IMR-90 (cell line): ENCODE measurements around the gene MARK2. TPM values are rescaled to one million over a fixed set of nuclear protein-coding genes. Genes with fewer than 3 reads are reported as not detected.

Source experiments
- ATAC-seq: fragments of 200-7000 bp; cut with Tn5 transposase; 2 replicates; pipeline ENCODE4 v1.9.1; 2020; ENCODE audit warnings: low read depth, mild to moderate bottlenecking, moderate library complexity
- BruUV-seq: library from RNA; stranded (reverse); fragments of 400-500 nt; replicated peaks from 2 replicates; lab custom pipeline; 2021; lab: Mats Ljungman, UMichigan
- CTCF ChIA-PET: fragments of 300-600 bp; formaldehyde crosslinking; extraction: SDS; loops from one replicate; lab custom pipeline; 2021; ENCODE audit warnings: antibody characterized with exemption; lab: Yijun Ruan, JAX
- POLR2A ChIA-PET: fragments of 300-600 bp; sonication (Branson Sonifier 250); formaldehyde crosslinking; loops from one replicate; lab custom pipeline; 2022; ENCODE audit warnings: antibody characterized with exemption; ENCODE audit not compliant: unreplicated experiment; lab: Charles Lee
- DNase-seq: peaks from one replicate; pipeline ENCODE4 v3.0.0; 2013
- H2AFZ ChIP-seq: replicated peaks from 2 replicates; pipeline ENCODE3; 2013; ENCODE audit warnings: low read length, mild to moderate bottlenecking; ENCODE audit not compliant: poor library complexity
- H2AK5ac ChIP-seq: 2 replicates; pipeline ENCODE4 v1.6.1; 2013; ENCODE audit warnings: low read depth, low read length, inconsistent platforms
- H2AK9ac ChIP-seq: replicated peaks from 2 replicates; pipeline ENCODE3; 2013; ENCODE audit warnings: mild to moderate bottlenecking, low read depth, low read length, moderate library complexity; ENCODE audit not compliant: poor library complexity
- H2BK120ac ChIP-seq: 2 replicates; pipeline ENCODE4 v1.6.1; 2013; ENCODE audit warnings: low read depth, low read length, inconsistent platforms
- H2BK15ac ChIP-seq: 3 replicates; pipeline ENCODE4 v1.6.1; 2013; ENCODE audit warnings: low read depth, low read length, inconsistent platforms
- H2BK20ac ChIP-seq: 2 replicates; pipeline ENCODE4 v1.6.1; 2013; ENCODE audit warnings: low read depth, mild to moderate bottlenecking, inconsistent platforms, low read length, moderate library complexity
- H2BK5ac ChIP-seq: 2 replicates; pipeline ENCODE4 v1.6.1; 2013; ENCODE audit warnings: mild to moderate bottlenecking, low read depth, low read length, inconsistent platforms; ENCODE audit not compliant: poor library complexity, severe bottlenecking
- H3K14ac ChIP-seq: replicated peaks from 2 replicates; pipeline ENCODE4 v1.6.1; 2013; ENCODE audit warnings: low read depth, low read length, inconsistent platforms
- H3K18ac ChIP-seq: 2 replicates; pipeline ENCODE4 v1.6.1; 2013; ENCODE audit warnings: low read depth, low read length, control low read depth
- H3K23ac ChIP-seq: 2 replicates; pipeline ENCODE4 v1.6.1; 2013; ENCODE audit warnings: low read depth, low read length, inconsistent platforms
- H3K27ac ChIP-seq: 2 replicates; pipeline ENCODE4 v1.5.1; 2013; ENCODE audit warnings: mild to moderate bottlenecking, control low read depth, low read length; ENCODE audit not compliant: insufficient read depth
- H3K27me3 ChIP-seq: 2 replicates; pipeline ENCODE4 v1.6.1; 2013; ENCODE audit warnings: low read length; ENCODE audit not compliant: control insufficient read depth, insufficient read depth
- H3K36me3 ChIP-seq: 2 replicates; pipeline ENCODE4 v1.6.1; 2013; ENCODE audit warnings: low read length, mixed read lengths; ENCODE audit not compliant: control insufficient read depth, insufficient read depth
- H3K4ac ChIP-seq: 2 replicates; pipeline ENCODE4 v1.6.1; 2013; ENCODE audit warnings: low read depth, low read length, inconsistent platforms
- H3K4me1 ChIP-seq: 2 replicates; pipeline ENCODE4 v1.6.1; 2013; ENCODE audit warnings: low read length, mixed read lengths; ENCODE audit not compliant: control insufficient read depth, insufficient read depth
- H3K4me2 ChIP-seq: 2 replicates; pipeline ENCODE4 v1.6.1; 2013; ENCODE audit warnings: low read depth, mild to moderate bottlenecking, control low read depth, low read length, moderate library complexity
- H3K4me3 ChIP-seq: 2 replicates; pipeline ENCODE4 v1.5.1; 2013; ENCODE audit warnings: low read depth, mild to moderate bottlenecking, control low read depth, low read length, moderate library complexity; ENCODE audit not compliant: insufficient read depth
- H3K56ac ChIP-seq: 2 replicates; pipeline ENCODE4 v1.6.1; 2013; ENCODE audit warnings: low read length, inconsistent platforms; ENCODE audit not compliant: insufficient read depth; ENCODE audit errors: extremely low read depth
- H3K79me1 ChIP-seq, 2 experiments: 2 replicates each; pipeline ENCODE4 v1.6.1; 2013; ENCODE audit warnings: low read length in 2 of 2, inconsistent platforms in 1 of 2, low read depth in 1 of 2
- H3K9ac ChIP-seq: 2 replicates; pipeline ENCODE4 v1.6.1; 2013; ENCODE audit warnings: low read depth, low read length, control low read depth
- H3K9me1 ChIP-seq: 2 replicates; pipeline ENCODE4 v1.6.1; 2013; ENCODE audit warnings: low read length, inconsistent platforms; ENCODE audit not compliant: insufficient read depth
- H3K9me3 ChIP-seq: 2 replicates; pipeline ENCODE4 v1.6.1; 2013; ENCODE audit warnings: low read length; ENCODE audit not compliant: control insufficient read depth, insufficient read depth
- H4K20me1 ChIP-seq: 2 replicates; pipeline ENCODE4 v1.6.1; 2013; ENCODE audit warnings: low read length, inconsistent platforms; ENCODE audit not compliant: insufficient read depth
- H4K5ac ChIP-seq: 2 replicates; pipeline ENCODE4 v1.6.1; 2013; ENCODE audit warnings: mild to moderate bottlenecking, low read depth, low read length, control low read depth
- H4K8ac ChIP-seq, 2 experiments: 2 replicates each; pipeline ENCODE4 v1.6.1; 2013; ENCODE audit warnings: low read depth in 2 of 2, low read length in 2 of 2, control low read depth in 1 of 2, inconsistent platforms in 1 of 2
- H4K91ac ChIP-seq: 2 replicates; pipeline ENCODE4 v1.6.1; 2013; ENCODE audit warnings: low read depth, low read length, inconsistent platforms; ENCODE audit not compliant: insufficient read depth
- BHLHE40 ChIP-seq: fragments of 150-350 bp; IDR thresholded peaks from 2 replicates; pipeline ENCODE4 v1.6.1; 2016; ENCODE audit warnings: mild to moderate bottlenecking, low read depth, low read length
- CEBPB ChIP-seq: IDR thresholded peaks from 2 replicates; pipeline ENCODE4 v1.6.1; 2012; ENCODE audit warnings: low read depth, low read length, improper control_type of control experiment
- CHD1 ChIP-seq: IDR thresholded peaks from 2 replicates; pipeline ENCODE4 v1.6.1; 2012; ENCODE audit warnings: low read depth, low read length, improper control_type of control experiment
- CTCF ChIP-seq: conservative IDR thresholded peaks from 2 replicates; pipeline ENCODE4 v1.5.1; 2012; ENCODE audit warnings: mild to moderate bottlenecking, low read depth, low read length, improper control_type of control experiment
- ELK1 ChIP-seq: fragments of 150-350 bp; IDR thresholded peaks from 2 replicates; pipeline ENCODE4 v1.6.1; 2016; ENCODE audit warnings: low read depth, mild to moderate bottlenecking, low read length, moderate library complexity, borderline replicate concordance
- FOS ChIP-seq: fragments of 150-350 bp; IDR thresholded peaks from 2 replicates; pipeline ENCODE4 v1.6.1; 2016; ENCODE audit warnings: low read depth, low read length
- MAFK ChIP-seq: IDR thresholded peaks from 2 replicates; pipeline ENCODE4 v1.6.1; 2012; ENCODE audit warnings: low read depth, low read length, improper control_type of control experiment
- MAZ ChIP-seq: IDR thresholded peaks from 2 replicates; pipeline ENCODE4 v1.6.1; 2012; ENCODE audit warnings: low read depth, mild to moderate bottlenecking, low read length, improper control_type of control experiment, moderate library complexity, borderline replicate concordance
- MXI1 ChIP-seq: IDR thresholded peaks from 2 replicates; pipeline ENCODE4 v1.6.1; 2012; ENCODE audit warnings: low read depth, mild to moderate bottlenecking, low read length, moderate library complexity, borderline replicate concordance
- NFE2L2 ChIP-seq: fragments of 150-350 bp; IDR thresholded peaks from 2 replicates; pipeline ENCODE4 v1.6.1; 2016; ENCODE audit warnings: low read depth, mild to moderate bottlenecking, low read length
- POLR2A ChIP-seq: IDR thresholded peaks from 2 replicates; pipeline ENCODE4 v1.6.1; 2012; ENCODE audit warnings: mild to moderate bottlenecking, low read depth, low read length
- RAD21 ChIP-seq: IDR thresholded peaks from 2 replicates; pipeline ENCODE4 v1.6.1; 2012; ENCODE audit warnings: low read length, improper control_type of control experiment
- RCOR1 ChIP-seq: IDR thresholded peaks from 2 replicates; pipeline ENCODE4 v1.6.1; 2012; ENCODE audit warnings: mild to moderate bottlenecking, low read length, improper control_type of control experiment; ENCODE audit not compliant: insufficient replicate concordance
- RFX5 ChIP-seq: IDR thresholded peaks from 2 replicates; pipeline ENCODE4 v1.8.0; 2012; ENCODE audit warnings: low read depth, mild to moderate bottlenecking, low read length, moderate library complexity
- USF2 ChIP-seq: fragments of 150-350 bp; IDR thresholded peaks from 2 replicates; pipeline ENCODE4 v1.6.1; 2017; ENCODE audit warnings: mild to moderate bottlenecking, antibody characterized with exemption, low read length, low read depth
- WGBS, 2 experiments: methylation state at CpG; one replicate each; pipeline versions ENCODE4 v1.1.5 to v1.1.7; 2013; ENCODE audit warnings: missing lambda C conversion rate in 2 of 2; ENCODE audit not compliant: insufficient read length in 1 of 2; ENCODE audit errors: extremely low coverage in 2 of 2; 5-methylcytosine and 5-hydroxymethylcytosine counted together
- dilution Hi-C: fragments of 300-500 bp; cut with HindIII; formaldehyde crosslinking; loops from one replicate; pipeline ENCODE4 v1.14.3; 2018; ENCODE audit warnings: low sequenced_read_pairs; ENCODE audit not compliant: unreplicated experiment
- in situ Hi-C: fragments of 300-500 bp; cut with MboI; formaldehyde crosslinking; loops from 3 replicates; pipeline ENCODE4 v1.14.3; 2019; ENCODE audit warnings: low sequenced_read_pairs, inconsistent platforms, mixed read lengths
- intact Hi-C: fragments of 100-400 bp; cut with micrococcal nuclease; formaldehyde crosslinking; loops from 2 replicates; pipeline ENCODE4 v1.10.0; 2022
- polyA plus RNA-seq, 3 experiments: library from polyadenylated mRNA; depleted of rRNA; stranded (reverse); fragments of >200 nt; gene quantifications; 2 replicates each; pipeline ENCODE4 v1.2.3, GENCODE V29; 2012; ENCODE audit warnings: low replicate concordance in 1 of 3
- total RNA-seq: library from RNA; depleted of rRNA; stranded (reverse); fragments of >200 nt; gene quantifications from 2 replicates; pipeline ENCODE4 v1.2.3, GENCODE V29; 2012

Gene MARK2
- total and polyA plus RNA-seq, 2 of the 4 experiments (the other 2 are of a cell fraction) = 6.6 to 17.3 TPM

GRCh38 chr11:63813035-63813562 lies 25.8 kb upstream of the MARK2 start, which contains the start of gene SPINDOC:
TSS of gene SPINDOC (plus strand) at chr11:63813456. CDS start at chr11:63813687, 231 bp downstream.
- Histone ChIP-seq H2AK5ac (peak within 1 kb of the TSS; percentile 97), H3K27ac (peak within 1 kb of the TSS; percentile 95), H4K5ac (peak within 1 kb of the TSS; percentile 81), H2BK15ac (no peak within 1 kb of the TSS), H3K4ac (peak within 1 kb of the TSS; percentile 99), H3K23ac (peak within 1 kb of the TSS; percentile 92), H3K9ac (peak within 1 kb of the TSS; percentile 98), H3K9me3 (no peaks in the 10 kb centered on the region), H3K4me3 (peak within 1 kb of the TSS; percentile 98), H3K79me1 (peaks cover 22 to 56% of the 10 kb centered on the region in 2 experiments), H3K18ac (peak within 1 kb of the TSS; percentile 76; the same call in 1 of the 2 replicates), H4K91ac (peak within 1 kb of the TSS; percentile 88), H3K4me1 (peaks cover 4% of the 10 kb centered on the region), H3K36me3 (peaks cover 21% of the 10 kb centered on the region), H2AK9ac (peak within 1 kb of the TSS; percentile 99), H3K9me1 (peaks cover 9% of the 10 kb centered on the region), H2BK120ac (no peak within 1 kb of the TSS), H2AFZ (peak within 1 kb of the TSS; percentile 97), H2BK5ac (peak within 1 kb of the TSS; percentile 80), H3K27me3 (no peaks in the 10 kb centered on the region), H3K4me2 (peak within 1 kb of the TSS; percentile 99), H2BK20ac (no peak within 1 kb of the TSS), H4K20me1 (peaks cover 42% of the 10 kb centered on the region), H4K8ac (peak within 1 kb of the TSS; percentile 71 to 86), H3K56ac (peak within 1 kb of the TSS; percentile 76), H3K14ac (peak within 1 kb of the TSS; percentile 100)
- WGBS, 2 experiments = 0% methylated on average over 29 of the region's 65 CpGs; no CpG with 5 or more reads in 1 of the 2 experiments
- ChIA-PET CTCF (interaction anchor here (0.5 kb wide), 1 partner anchor 88 kb away, joined by 3 read pairs; no protein-coding TSS in a partner anchor), POLR2A (no interaction called here)
- dilution Hi-C loops (no loop called here), intact Hi-C loops (loop anchor here (2.0 to 5.0 kb wide), 2 partner anchors 44 to 336 kb away; partner anchors contain the start of gene ZFTA), in situ Hi-C loops (no loop called here)
- BruUV-seq = no TSS peak
- peak; percentile 47 for DNase-seq
- peak; percentile 96 for ATAC-seq
- TF ChIP-seq FOS = no peak
- no peak for TF ChIP-seq ELK1
- peak; percentile 16; the same call in 1 of the 2 replicates for TF ChIP-seq MAZ
- no peak for TF ChIP-seq NFE2L2
- TF ChIP-seq BHLHE40 = no peak
- TF ChIP-seq CHD1 = no peak
- TF ChIP-seq POLR2A = peak; percentile 83
- TF ChIP-seq RFX5 = no peak
- TF ChIP-seq RCOR1 = no peak
- no peak for TF ChIP-seq MAFK
- TF ChIP-seq RAD21 = no peak
- no peak for TF ChIP-seq CTCF
- peak; percentile 46; the same call in 1 of the 2 replicates for TF ChIP-seq MXI1
- no peak for TF ChIP-seq CEBPB
- peak; percentile 72 for TF ChIP-seq USF2
